ENCODE measurements around the gene PARN.
A peak's percentile ranks its signal among the peaks of the same experiment; 100 is the strongest.
"Not testable (repeated sequence)": the region's sequence is repeated elsewhere in the genome, so short reads cannot be mapped to it uniquely, and the experiment has no call there.

Gene PARN

DNA sequence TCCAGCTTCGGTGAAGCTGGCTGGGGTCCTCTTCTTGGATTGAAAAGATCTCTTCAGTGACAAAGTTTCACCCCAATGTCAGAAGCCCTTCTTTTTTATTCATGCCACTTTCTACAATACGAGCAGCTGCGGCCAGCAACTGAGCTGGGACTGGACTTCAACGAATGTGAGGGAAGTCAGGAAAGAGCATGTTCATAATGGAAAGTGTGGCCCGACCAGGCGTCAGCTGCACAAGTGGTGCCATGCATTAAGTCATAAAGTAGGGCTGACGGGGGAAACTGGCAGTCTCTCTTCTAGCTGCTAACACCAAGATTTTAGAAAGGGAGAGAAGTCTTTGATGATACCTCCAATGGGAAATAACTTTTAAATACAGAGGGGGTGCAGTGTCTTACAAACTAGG is 192.6 kb downstream of the PARN start:
- Mint-ChIP-seq H3K9me3 (no peaks in the 10 kb centered on the region), H3K27me3 (ENCODE audit: low read depth) (no peaks in the 10 kb centered on the region), H3K27ac (no peak overlapping the region), H3K4me1 (ENCODE audit: low read depth) (peaks cover 10% of the 10 kb centered on the region), H3K4me3 (no peak overlapping the region), H3K36me3 (ENCODE audit: low read depth) (peaks cover 11% of the 10 kb centered on the region)
- no peak for DNase-seq (ENCODE audit: low spot score)

DNA sequence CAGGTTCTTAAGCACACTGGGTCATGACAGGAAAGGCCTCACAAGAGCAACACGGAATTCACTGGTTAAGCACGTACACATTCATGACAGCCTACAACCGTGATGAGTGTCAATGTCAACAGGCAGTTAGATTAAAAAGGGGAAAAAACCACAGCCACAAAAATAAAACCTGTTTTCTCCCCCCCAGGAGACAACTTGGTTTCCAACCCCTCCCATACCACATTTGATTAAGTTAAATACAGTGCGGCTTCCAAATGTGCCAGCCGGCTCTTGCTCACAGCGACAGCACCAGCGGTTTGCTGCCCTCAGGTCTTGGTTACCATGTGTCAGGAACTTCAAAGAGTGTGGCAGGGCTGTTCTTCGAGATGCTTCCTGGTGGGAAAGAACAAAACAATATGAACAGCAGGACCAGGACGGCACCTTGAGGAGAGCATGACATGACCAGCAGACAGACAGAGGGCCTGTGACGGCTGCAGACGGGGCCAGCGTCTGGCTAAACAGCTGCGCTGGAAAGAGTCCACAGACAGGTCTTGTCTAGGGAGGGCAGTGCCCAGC is 193.6 kb downstream of the PARN start:
- H3K9me3 Mint-ChIP-seq = no peaks in the 10 kb centered on the region
- peak overlapping the region; percentile 33 for H3K27ac Mint-ChIP-seq
- no peaks in the 10 kb centered on the region for H3K27me3 Mint-ChIP-seq (ENCODE audit: low read depth)
- peak overlapping the region; percentile 29 for H3K4me3 Mint-ChIP-seq
- DNase-seq (ENCODE audit: low spot score) = no peak
- H3K4me1 Mint-ChIP-seq (ENCODE audit: low read depth) = peaks cover 10% of the 10 kb centered on the region
- peaks cover 15% of the 10 kb centered on the region for H3K36me3 Mint-ChIP-seq (ENCODE audit: low read depth)

DNA sequence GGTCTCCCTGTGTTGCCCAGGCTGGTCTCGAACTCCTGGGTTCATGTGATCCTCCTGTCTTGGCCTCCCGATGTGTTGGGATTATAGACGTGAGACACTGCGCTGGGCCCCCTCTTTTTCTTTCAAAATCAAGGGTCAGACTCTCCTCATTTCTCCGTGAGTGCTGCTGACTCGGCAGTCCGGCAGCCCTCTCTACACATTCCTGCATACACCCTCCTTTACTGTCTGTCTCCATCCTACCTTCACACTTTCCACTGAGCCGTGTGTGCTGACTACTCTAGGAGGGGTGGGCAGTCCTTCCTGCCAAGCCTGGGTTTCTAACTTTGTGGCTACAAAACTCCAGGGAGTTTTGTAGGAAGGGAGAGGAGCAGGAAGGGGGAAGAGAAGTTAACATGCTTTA is 195.2 kb downstream of the PARN start:
- Mint-ChIP-seq H3K27ac (no peak overlapping the region), H3K36me3 (ENCODE audit: low read depth) (peaks cover 17% of the 10 kb centered on the region), H3K27me3 (ENCODE audit: low read depth) (no peaks in the 10 kb centered on the region), H3K4me3 (no peak overlapping the region), H3K9me3 (no peaks in the 10 kb centered on the region), H3K4me1 (ENCODE audit: low read depth) (peaks cover 10% of the 10 kb centered on the region)
- DNase-seq (ENCODE audit: low spot score) = no peak

DNA sequence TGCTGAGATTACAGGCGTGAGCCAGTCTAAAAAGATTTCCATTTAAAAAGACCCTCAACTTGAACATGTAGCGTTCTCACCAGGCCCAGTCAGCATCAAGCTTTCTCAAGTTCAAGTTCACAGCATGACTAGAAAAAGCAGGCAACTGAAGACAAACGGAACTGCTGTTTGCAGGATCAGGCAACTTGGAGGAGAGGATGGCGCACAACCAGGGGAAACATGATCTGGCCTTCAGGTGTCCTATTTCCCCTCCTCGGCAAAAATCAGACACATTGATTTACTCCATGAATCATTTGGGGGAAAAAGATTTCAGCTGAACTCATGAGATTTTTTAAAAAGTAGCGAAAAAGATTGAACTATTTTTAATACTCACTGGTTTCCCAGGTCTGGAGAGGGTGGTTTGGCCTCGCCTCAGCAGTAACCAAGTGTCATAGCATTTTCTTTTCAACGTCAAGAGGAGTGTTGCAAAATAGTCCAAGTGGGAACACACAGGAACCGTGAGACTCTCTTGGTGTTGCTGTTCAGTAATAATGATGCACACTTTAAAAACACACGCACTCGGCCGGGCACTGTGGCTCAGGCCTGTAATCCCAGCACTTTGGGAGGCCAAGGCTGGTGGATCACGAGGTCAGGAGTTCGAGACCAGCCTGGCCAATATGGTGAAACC is 201.0 kb downstream of the PARN start:
- H3K4me1 Mint-ChIP-seq (ENCODE audit: low read depth); DNase-seq (ENCODE audit: low spot score); H3K9me3 Mint-ChIP-seq; H3K27me3 Mint-ChIP-seq (ENCODE audit: low read depth); H3K27ac Mint-ChIP-seq; H3K4me3 Mint-ChIP-seq: not testable (repeated sequence)
- peaks cover 10% of the 10 kb centered on the region for H3K36me3 Mint-ChIP-seq (ENCODE audit: low read depth)

DNA sequence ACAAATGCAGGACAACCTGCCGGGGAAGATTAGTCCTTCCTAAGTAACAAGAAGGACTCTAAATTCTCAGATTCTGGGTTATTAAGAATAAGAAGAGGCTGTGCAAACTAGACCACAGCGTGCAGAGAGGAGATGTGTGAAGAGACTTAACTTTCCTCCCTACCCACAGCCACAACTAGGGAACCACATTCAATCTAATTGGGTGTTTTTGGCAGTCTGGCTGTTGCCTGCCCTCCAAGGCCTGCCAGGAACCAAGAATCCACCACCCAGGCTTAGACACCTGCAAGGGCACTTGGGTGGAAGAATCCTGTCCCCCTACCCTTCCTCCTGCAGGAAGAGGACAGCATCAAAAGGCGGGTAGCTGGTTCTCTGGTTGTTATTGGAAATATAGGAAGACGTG is 202.0 kb downstream of the PARN start:
- H3K27me3 Mint-ChIP-seq (ENCODE audit: low read depth) = no peaks in the 10 kb centered on the region
- peaks cover 7% of the 10 kb centered on the region for H3K36me3 Mint-ChIP-seq (ENCODE audit: low read depth)
- no peak for DNase-seq (ENCODE audit: low spot score)
- H3K4me3 Mint-ChIP-seq = no peak overlapping the region
- H3K4me1 Mint-ChIP-seq (ENCODE audit: low read depth) = no peaks in the 10 kb centered on the region
- no peak overlapping the region for H3K27ac Mint-ChIP-seq
- H3K9me3 Mint-ChIP-seq = no peaks in the 10 kb centered on the region

DNA sequence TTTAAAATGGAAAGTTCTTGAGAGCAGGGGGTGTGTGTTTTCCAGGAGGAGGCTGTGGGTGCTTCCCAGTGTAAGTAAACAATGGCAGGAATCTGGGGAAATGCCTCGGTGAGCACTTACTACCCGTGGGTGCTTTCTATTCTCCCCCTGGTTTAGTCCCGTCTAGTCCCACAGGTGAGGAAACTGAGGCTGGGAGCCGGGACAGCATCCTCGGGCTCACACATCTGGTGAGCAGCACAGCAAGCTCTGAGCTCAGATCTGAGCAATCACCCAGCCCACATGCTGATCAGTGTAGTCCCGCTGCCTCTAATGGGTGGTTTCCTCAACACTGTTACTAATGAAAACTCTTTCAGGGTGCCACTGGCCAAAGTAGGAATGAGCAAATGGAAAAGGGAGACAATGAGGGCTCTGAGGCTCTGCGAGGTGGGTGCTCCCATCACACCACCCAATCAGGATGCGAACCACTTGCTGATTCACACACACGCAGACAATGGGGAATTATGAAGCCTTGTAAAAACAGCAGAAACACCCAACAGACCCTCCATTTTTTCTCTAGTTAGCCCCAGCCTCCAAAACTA is 202.6 kb downstream of the PARN start:
- Mint-ChIP-seq H3K27me3 (ENCODE audit: low read depth) (no peaks in the 10 kb centered on the region), H3K36me3 (ENCODE audit: low read depth) (peaks cover 7% of the 10 kb centered on the region), H3K4me1 (ENCODE audit: low read depth) (no peaks in the 10 kb centered on the region), H3K9me3 (no peaks in the 10 kb centered on the region), H3K4me3 (no peak overlapping the region), H3K27ac (no peak overlapping the region)
- no peak for DNase-seq (ENCODE audit: low spot score)

DNA sequence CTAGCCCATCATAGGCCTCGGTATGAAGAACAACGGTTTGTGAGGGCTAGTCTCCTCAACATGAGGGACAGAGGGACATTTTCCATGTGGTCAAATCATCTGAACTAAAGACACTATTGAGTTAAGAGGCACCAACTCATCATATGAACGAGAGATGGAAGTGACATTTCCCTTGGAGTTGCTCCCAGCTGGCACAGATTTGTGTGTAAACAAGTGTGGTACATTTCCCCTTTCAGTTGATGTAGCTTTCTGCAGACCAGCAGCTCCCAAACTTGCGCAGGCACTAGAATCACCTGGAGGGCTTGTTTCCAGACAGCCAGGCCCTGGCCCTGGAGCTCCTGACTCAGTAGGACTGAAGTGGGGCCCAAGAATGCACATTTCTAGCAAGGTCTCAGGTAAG is 205.5 kb downstream of the PARN start:
- no peaks in the 10 kb centered on the region for H3K36me3 Mint-ChIP-seq (ENCODE audit: low read depth)
- H3K9me3 Mint-ChIP-seq = no peaks in the 10 kb centered on the region
- no peaks in the 10 kb centered on the region for H3K27me3 Mint-ChIP-seq (ENCODE audit: low read depth)
- no peak for DNase-seq (ENCODE audit: low spot score)
- no peak overlapping the region for H3K27ac Mint-ChIP-seq
- H3K4me1 Mint-ChIP-seq (ENCODE audit: low read depth) = no peaks in the 10 kb centered on the region
- no peak overlapping the region for H3K4me3 Mint-ChIP-seq

DNA sequence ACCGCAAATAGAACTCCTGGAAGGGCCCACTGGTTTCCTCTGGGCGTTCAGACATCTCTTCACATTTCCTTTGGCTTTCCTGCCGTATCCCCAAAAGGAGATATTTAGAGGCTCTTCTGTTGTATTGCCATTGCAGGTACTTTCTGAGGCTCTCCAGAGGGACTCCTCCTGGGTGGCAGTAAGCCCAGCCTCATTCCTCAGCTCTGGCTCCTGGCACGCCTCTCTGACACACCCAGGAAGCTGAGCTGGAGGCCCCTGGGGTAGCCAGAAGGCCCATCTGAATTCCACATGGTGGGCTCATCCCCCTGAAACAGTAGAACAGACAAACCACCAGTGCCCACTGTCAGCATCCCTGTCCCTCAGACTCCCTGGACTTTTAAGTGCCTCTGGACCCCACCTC is 206.7 kb downstream of the PARN start:
- no peak for DNase-seq (ENCODE audit: low spot score)
- H3K27me3 Mint-ChIP-seq (ENCODE audit: low read depth) = no peaks in the 10 kb centered on the region
- no peak overlapping the region for H3K4me3 Mint-ChIP-seq
- no peaks in the 10 kb centered on the region for H3K4me1 Mint-ChIP-seq (ENCODE audit: low read depth)
- no peaks in the 10 kb centered on the region for H3K9me3 Mint-ChIP-seq
- H3K36me3 Mint-ChIP-seq (ENCODE audit: low read depth) = no peaks in the 10 kb centered on the region
- H3K27ac Mint-ChIP-seq = no peak overlapping the region

DNA sequence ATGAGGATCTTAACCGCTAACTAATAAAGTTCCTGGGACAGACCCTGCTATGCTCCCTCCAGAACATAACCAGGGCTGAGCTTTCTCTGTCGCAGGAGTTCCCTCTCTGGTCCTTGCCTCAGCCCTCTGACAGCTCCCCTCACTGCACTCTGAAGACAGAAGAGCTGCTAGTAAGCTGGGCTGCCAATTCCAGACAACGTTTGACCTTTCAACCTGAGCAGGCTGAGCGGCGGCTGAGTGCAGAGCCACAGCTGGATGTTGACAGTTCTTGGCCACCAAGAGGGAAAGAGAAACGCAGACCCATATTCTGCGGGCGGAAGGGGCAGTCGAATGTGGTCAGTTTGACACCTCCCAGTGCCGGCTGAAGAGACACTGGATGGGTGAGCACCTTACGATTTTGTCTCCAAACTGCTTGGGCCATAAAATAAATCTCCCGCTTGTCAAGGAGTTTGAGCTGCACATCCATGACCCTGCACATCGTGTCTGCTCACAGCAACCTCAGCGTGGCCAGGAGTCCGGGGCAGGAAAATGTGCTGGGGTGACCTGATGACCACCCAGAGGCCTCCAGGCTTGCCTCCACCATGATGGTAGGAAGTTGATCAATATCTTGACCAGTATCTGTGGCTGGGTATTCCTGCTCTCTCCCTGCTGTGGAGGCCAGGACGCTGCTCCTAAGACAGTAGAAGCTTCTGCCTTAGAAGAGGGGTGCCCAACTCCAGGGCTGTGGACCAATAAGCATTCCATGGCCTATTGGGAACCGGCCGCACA is 209.2 kb downstream of the PARN start:
- Mint-ChIP-seq H3K27ac (no peak overlapping the region), H3K4me1 (ENCODE audit: low read depth) (no peaks in the 10 kb centered on the region), H3K27me3 (ENCODE audit: low read depth) (no peaks in the 10 kb centered on the region), H3K36me3 (ENCODE audit: low read depth) (no peaks in the 10 kb centered on the region), H3K4me3 (no peak overlapping the region), H3K9me3 (peaks cover 4% of the 10 kb centered on the region)
- no peak for DNase-seq (ENCODE audit: low spot score)

DNA sequence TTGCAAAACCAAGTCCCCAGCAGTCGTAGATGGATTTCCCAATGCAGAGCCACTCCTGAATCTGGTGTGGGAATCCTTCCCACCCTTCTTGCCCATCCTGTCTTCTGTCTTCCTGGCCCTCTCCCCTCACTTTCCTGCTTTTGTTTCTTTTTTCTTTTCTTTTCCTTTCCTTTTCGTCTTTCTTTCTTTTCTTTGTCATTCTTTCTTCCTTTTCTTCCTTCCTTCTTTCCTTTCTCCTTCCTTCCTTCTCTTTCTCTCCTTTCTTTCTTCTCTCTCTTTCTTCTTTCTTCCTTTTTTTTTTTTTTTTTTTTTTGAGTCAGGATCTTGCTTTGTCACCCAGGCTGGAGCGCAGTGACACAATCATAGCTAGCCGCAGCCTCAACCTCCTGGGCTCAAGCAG is 209.8 kb downstream of the PARN start:
- H3K9me3 Mint-ChIP-seq; H3K27ac Mint-ChIP-seq; H3K4me1 Mint-ChIP-seq (ENCODE audit: low read depth); DNase-seq (ENCODE audit: low spot score); H3K27me3 Mint-ChIP-seq (ENCODE audit: low read depth); H3K4me3 Mint-ChIP-seq; H3K36me3 Mint-ChIP-seq (ENCODE audit: low read depth): not testable (repeated sequence)

DNA sequence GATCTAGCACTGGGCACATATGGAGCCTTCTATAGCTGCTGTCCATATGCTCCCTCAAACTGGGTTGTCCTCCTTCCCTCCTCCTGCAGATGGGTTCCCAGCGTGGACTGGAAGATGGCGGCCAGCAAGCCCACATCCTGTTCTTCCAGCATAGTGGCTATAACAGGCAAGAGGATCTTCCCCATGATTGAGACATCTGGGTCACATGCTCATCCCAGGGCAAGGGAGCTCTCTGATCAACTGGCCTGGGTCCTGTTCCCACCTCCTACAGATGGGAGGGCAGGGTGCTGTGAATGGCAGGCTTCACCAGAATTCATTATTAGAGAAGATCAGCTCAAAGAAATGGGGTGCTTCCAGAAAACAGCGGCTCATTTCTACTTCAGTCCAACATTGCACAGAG is 210.2 kb downstream of the PARN start:
- H3K27ac Mint-ChIP-seq = no peak overlapping the region
- H3K4me3 Mint-ChIP-seq = no peak overlapping the region
- DNase-seq (ENCODE audit: low spot score) = no peak
- no peaks in the 10 kb centered on the region for H3K4me1 Mint-ChIP-seq (ENCODE audit: low read depth)
- H3K36me3 Mint-ChIP-seq (ENCODE audit: low read depth) = no peaks in the 10 kb centered on the region
- peaks cover 4% of the 10 kb centered on the region for H3K9me3 Mint-ChIP-seq
- no peaks in the 10 kb centered on the region for H3K27me3 Mint-ChIP-seq (ENCODE audit: low read depth)

DNA sequence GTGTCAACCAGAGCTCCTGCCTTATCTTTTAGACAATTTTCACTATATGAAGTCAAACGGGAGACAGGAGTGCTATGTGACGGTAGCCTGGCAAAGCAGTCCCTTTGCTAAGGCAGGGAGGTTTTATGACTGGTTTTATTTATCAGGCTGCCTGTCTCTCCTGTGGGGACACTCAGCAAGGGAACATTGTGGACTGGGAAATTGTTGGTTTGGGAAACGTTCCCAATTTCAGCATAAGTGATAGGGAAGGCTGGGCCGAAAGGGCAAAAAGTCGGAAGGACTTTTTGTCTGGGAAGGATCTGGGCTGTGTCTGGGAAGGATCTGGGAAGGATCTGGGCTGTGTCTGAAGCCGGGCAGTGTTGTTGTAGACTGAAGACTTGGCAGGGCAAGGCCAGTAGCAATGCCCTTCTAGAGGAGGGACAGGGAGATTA is 211.2 kb downstream of the PARN start:
- no peak overlapping the region for H3K27ac Mint-ChIP-seq
- no peaks in the 10 kb centered on the region for H3K36me3 Mint-ChIP-seq (ENCODE audit: low read depth)
- peaks cover 4% of the 10 kb centered on the region for H3K9me3 Mint-ChIP-seq
- H3K27me3 Mint-ChIP-seq (ENCODE audit: low read depth) = no peaks in the 10 kb centered on the region
- DNase-seq (ENCODE audit: low spot score) = no peak
- no peak overlapping the region for H3K4me3 Mint-ChIP-seq
- H3K4me1 Mint-ChIP-seq (ENCODE audit: low read depth) = no peaks in the 10 kb centered on the region

DNA sequence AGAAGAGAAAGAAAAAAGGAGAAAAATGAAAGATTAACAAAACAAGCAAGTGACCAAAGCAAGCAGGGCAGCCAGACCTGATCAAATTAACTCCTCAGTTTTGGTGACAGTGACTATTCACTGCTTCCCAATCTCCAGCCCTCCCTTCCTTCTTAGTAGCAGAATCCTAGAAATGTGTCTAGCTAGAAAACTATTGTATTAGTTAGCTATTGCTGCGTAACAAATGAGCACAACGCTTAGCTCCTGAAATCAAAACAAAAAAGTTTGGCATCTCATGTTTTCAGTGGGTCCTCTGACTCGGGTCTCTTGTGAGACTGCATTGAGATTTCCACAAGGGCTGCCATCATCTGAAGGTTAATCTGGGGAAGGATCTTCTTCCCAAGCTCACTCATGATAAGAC is 213.9 kb downstream of the PARN start:
- no peaks in the 10 kb centered on the region for H3K27me3 Mint-ChIP-seq (ENCODE audit: low read depth)
- no peak for DNase-seq (ENCODE audit: low spot score)
- peaks cover 4% of the 10 kb centered on the region for H3K9me3 Mint-ChIP-seq
- H3K27ac Mint-ChIP-seq = no peak overlapping the region
- no peak overlapping the region for H3K4me3 Mint-ChIP-seq
- no peaks in the 10 kb centered on the region for H3K4me1 Mint-ChIP-seq (ENCODE audit: low read depth)
- no peaks in the 10 kb centered on the region for H3K36me3 Mint-ChIP-seq (ENCODE audit: low read depth)

DNA sequence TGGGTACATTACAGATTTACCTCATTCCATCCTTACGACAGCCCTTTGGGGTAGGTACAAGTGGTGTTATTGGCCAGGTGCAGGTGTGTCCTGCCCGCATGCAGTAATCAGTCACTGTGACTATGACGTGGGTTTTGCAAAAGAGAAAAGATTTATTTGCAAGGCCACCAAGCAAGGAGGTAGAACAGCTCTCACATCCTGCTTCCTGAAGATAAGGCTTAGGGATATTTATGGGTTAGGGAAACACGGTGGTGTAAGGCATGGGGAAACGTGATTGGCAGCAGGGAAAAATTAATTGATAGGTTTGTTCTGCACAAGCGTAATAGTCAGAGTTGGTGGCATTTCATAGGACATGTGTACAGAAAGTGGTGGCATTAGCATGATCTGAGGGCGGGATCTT is 214.8 kb downstream of the PARN start:
- Mint-ChIP-seq H3K9me3 (peaks cover 4% of the 10 kb centered on the region), H3K36me3 (ENCODE audit: low read depth) (no peaks in the 10 kb centered on the region), H3K27me3 (ENCODE audit: low read depth) (no peaks in the 10 kb centered on the region), H3K4me1 (ENCODE audit: low read depth) (no peaks in the 10 kb centered on the region), H3K27ac (no peak overlapping the region), H3K4me3 (no peak overlapping the region)
- DNase-seq (ENCODE audit: low spot score) = no peak
